ENCODE results near the gene NUAK1. TPM values are rescaled to one million over a fixed set of nuclear protein-coding genes. Genes with fewer than 3 reads are reported as not detected.

Gene NUAK1
- polyA plus RNA-seq, 1 donor from 2014 or later, result 8.3 TPM

DNA sequence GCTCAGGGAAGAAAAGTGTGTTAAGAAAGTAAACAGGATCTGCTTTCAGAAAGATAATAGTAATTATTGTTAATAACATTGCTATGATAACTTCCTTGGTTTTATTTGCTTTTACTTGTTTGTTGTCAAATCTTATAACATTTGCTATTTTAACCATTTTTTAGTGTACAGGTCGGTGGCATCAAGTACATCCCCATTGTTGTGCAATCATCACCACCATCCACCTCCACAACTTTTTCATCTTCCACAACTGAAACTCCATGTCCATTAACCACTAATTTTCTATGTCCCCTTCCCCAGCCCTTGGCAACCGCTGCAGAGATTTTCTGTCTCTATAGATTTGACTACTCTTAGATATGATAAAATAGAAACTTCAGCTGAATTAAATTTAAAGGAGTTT is 22.7 kb upstream of the NUAK1 start:
- Histone ChIP-seq H4K20me1 (ENCODE audit: insufficient read depth) (no peaks in the 10 kb centered on the region), H3K9me2 (ENCODE audit: insufficient read depth, low read length) (no peaks in the 10 kb centered on the region), H3K9ac (ENCODE audit: low read length) (no peak overlapping the region), H3K36me3 (ENCODE audit: insufficient read depth, low read length) (no peaks in the 10 kb centered on the region), H3K27me3 (ENCODE audit: insufficient read depth, low read depth, low read length) (no peaks in the 10 kb centered on the region), H3K4me3 (ENCODE audit: low read length) (no peak overlapping the region), H3K27ac (ENCODE audit: low read length) (no peak overlapping the region), H3K79me2 (replicated peaks; ENCODE audit: insufficient read depth, low read length) (no peaks in the 10 kb centered on the region), H3K9me3 (ENCODE audit: low read length) (no peaks in the 10 kb centered on the region), H3F3A (ENCODE audit: insufficient read depth, low read length, poor library complexity, severe bottlenecking) (no peaks in the 10 kb centered on the region), H2AFZ (ENCODE audit: low read depth, low read length) (no peak overlapping the region), H3K4me2 (ENCODE audit: low read length) (no peak overlapping the region)
- TF ChIP-seq, protein P1, sequence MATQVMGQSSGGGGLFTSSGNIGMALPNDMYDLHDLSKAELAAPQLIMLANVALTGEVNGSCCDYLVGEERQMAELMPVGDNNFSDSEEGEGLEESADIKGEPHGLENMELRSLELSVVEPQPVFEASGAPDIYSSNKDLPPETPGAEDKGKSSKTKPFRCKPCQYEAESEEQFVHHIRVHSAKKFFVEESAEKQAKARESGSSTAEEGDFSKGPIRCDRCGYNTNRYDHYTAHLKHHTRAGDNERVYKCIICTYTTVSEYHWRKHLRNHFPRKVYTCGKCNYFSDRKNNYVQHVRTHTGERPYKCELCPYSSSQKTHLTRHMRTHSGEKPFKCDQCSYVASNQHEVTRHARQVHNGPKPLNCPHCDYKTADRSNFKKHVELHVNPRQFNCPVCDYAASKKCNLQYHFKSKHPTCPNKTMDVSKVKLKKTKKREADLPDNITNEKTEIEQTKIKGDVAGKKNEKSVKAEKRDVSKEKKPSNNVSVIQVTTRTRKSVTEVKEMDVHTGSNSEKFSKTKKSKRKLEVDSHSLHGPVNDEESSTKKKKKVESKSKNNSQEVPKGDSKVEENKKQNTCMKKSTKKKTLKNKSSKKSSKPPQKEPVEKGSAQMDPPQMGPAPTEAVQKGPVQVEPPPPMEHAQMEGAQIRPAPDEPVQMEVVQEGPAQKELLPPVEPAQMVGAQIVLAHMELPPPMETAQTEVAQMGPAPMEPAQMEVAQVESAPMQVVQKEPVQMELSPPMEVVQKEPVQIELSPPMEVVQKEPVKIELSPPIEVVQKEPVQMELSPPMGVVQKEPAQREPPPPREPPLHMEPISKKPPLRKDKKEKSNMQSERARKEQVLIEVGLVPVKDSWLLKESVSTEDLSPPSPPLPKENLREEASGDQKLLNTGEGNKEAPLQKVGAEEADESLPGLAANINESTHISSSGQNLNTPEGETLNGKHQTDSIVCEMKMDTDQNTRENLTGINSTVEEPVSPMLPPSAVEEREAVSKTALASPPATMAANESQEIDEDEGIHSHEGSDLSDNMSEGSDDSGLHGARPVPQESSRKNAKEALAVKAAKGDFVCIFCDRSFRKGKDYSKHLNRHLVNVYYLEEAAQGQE (IDR thresholded peaks at IDR 0.05; ENCODE audit: borderline replicate concordance), result no peak
- TF ChIP-seq, protein P2, sequence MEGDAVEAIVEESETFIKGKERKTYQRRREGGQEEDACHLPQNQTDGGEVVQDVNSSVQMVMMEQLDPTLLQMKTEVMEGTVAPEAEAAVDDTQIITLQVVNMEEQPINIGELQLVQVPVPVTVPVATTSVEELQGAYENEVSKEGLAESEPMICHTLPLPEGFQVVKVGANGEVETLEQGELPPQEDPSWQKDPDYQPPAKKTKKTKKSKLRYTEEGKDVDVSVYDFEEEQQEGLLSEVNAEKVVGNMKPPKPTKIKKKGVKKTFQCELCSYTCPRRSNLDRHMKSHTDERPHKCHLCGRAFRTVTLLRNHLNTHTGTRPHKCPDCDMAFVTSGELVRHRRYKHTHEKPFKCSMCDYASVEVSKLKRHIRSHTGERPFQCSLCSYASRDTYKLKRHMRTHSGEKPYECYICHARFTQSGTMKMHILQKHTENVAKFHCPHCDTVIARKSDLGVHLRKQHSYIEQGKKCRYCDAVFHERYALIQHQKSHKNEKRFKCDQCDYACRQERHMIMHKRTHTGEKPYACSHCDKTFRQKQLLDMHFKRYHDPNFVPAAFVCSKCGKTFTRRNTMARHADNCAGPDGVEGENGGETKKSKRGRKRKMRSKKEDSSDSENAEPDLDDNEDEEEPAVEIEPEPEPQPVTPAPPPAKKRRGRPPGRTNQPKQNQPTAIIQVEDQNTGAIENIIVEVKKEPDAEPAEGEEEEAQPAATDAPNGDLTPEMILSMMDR (IDR thresholded peaks at IDR 0.05; ENCODE audit: poor library complexity, severe bottlenecking), result no peak
- TF ChIP-seq SMC3 (conservative IDR thresholded peaks at IDR 0.05; ENCODE audit: poor library complexity) (no peak), RAD21 (conservative IDR thresholded peaks at IDR 0.05) (no peak), POLR2AphosphoS5 (IDR thresholded peaks at IDR 0.05) (no peak), MXI1 (conservative IDR thresholded peaks at IDR 0.05; ENCODE audit: poor library complexity, severe bottlenecking) (no peak)

DNA sequence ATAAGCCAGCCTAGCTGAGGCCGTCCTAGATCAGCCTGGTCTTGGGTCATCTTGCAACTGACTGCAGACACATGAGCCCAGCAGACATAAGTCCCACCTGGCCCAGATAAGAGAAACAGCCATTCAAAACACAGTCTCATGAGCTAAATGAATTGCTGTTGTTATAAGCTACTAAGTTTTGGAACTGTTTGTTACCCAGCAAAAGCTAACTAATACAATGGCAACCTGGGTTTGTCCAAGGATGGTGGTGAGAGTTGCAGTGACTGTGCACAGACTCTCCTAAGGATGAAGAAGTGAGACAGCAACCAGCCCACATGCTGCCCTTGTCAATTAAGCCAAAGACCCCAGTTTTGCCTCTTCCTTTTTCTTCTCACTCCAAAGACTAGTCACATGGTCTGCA is 22.2 kb upstream of the NUAK1 start:
- H3K27me3 ChIP-seq (ENCODE audit: insufficient read depth, low read depth, low read length), result no peaks in the 10 kb centered on the region
- no peak overlapping the region for H3K4me2 ChIP-seq (ENCODE audit: low read length)
- no peaks in the 10 kb centered on the region for H3K9me3 ChIP-seq (ENCODE audit: low read length)
- no peak overlapping the region for H3K27ac ChIP-seq (ENCODE audit: low read length)
- H3K9ac ChIP-seq (ENCODE audit: low read length), result no peak overlapping the region
- H3F3A ChIP-seq (ENCODE audit: insufficient read depth, low read length, poor library complexity, severe bottlenecking), result no peaks in the 10 kb centered on the region
- H3K79me2 ChIP-seq (replicated peaks; ENCODE audit: insufficient read depth, low read length), result no peaks in the 10 kb centered on the region
- H3K4me3 ChIP-seq (ENCODE audit: low read length), result no peak overlapping the region
- TF ChIP-seq, protein P1 (IDR thresholded peaks at IDR 0.05; ENCODE audit: borderline replicate concordance), result no peak
- TF ChIP-seq, protein P2 (IDR thresholded peaks at IDR 0.05; ENCODE audit: poor library complexity, severe bottlenecking), result no peak
- TF ChIP-seq TAF1 (IDR thresholded peaks at IDR 0.05; ENCODE audit: low read depth) (no peak), EZH2 (IDR thresholded peaks at IDR 0.05; ENCODE audit: borderline replicate concordance, insufficient read depth, low read length, poor library complexity, severe bottlenecking) (no peak)
- no peaks in the 10 kb centered on the region for H3K36me3 ChIP-seq (ENCODE audit: insufficient read depth, low read length)
- no peaks in the 10 kb centered on the region for H4K20me1 ChIP-seq (ENCODE audit: insufficient read depth)
- H2AFZ ChIP-seq (ENCODE audit: low read depth, low read length), result no peak overlapping the region
- no peaks in the 10 kb centered on the region for H3K9me2 ChIP-seq (ENCODE audit: insufficient read depth, low read length)
